IMR-90 (cell line): Measurements from ENCODE around the gene NTM. TPM values are rescaled to one million over a fixed set of nuclear protein-coding genes. Genes with fewer than 3 reads are reported as not detected.

Experiments
- ATAC-seq: fragments of 200-7000 bp; cut with Tn5 transposase; 2 replicates; pipeline ENCODE4 v1.9.1; 2020; ENCODE audit warnings: low read depth, mild to moderate bottlenecking, moderate library complexity
- BruUV-seq: library from RNA; stranded (reverse); fragments of 400-500 nt; replicated peaks from 2 replicates; lab custom pipeline; 2021; lab: Mats Ljungman, UMichigan
- CTCF ChIA-PET: fragments of 300-600 bp; formaldehyde crosslinking; extraction: SDS; loops from one replicate; lab custom pipeline; 2021; ENCODE audit warnings: antibody characterized with exemption; lab: Yijun Ruan, JAX
- POLR2A ChIA-PET: fragments of 300-600 bp; sonication (Branson Sonifier 250); formaldehyde crosslinking; loops from one replicate; lab custom pipeline; 2022; ENCODE audit warnings: antibody characterized with exemption; ENCODE audit not compliant: unreplicated experiment; lab: Charles Lee
- DNase-seq: peaks from one replicate; pipeline ENCODE4 v3.0.0; 2013
- H2AFZ ChIP-seq: replicated peaks from 2 replicates; pipeline ENCODE3; 2013; ENCODE audit warnings: low read length, mild to moderate bottlenecking; ENCODE audit not compliant: poor library complexity
- H2AK5ac ChIP-seq: 2 replicates; pipeline ENCODE4 v1.6.1; 2013; ENCODE audit warnings: low read depth, low read length, inconsistent platforms
- H2AK9ac ChIP-seq: replicated peaks from 2 replicates; pipeline ENCODE3; 2013; ENCODE audit warnings: mild to moderate bottlenecking, low read depth, low read length, moderate library complexity; ENCODE audit not compliant: poor library complexity
- H2BK120ac ChIP-seq: 2 replicates; pipeline ENCODE4 v1.6.1; 2013; ENCODE audit warnings: low read depth, low read length, inconsistent platforms
- H2BK15ac ChIP-seq: 3 replicates; pipeline ENCODE4 v1.6.1; 2013; ENCODE audit warnings: low read depth, low read length, inconsistent platforms
- H2BK20ac ChIP-seq: 2 replicates; pipeline ENCODE4 v1.6.1; 2013; ENCODE audit warnings: low read depth, mild to moderate bottlenecking, inconsistent platforms, low read length, moderate library complexity
- H2BK5ac ChIP-seq: 2 replicates; pipeline ENCODE4 v1.6.1; 2013; ENCODE audit warnings: mild to moderate bottlenecking, low read depth, low read length, inconsistent platforms; ENCODE audit not compliant: poor library complexity, severe bottlenecking
- H3K14ac ChIP-seq: replicated peaks from 2 replicates; pipeline ENCODE4 v1.6.1; 2013; ENCODE audit warnings: low read depth, low read length, inconsistent platforms
- H3K18ac ChIP-seq: 2 replicates; pipeline ENCODE4 v1.6.1; 2013; ENCODE audit warnings: low read depth, low read length, control low read depth
- H3K23ac ChIP-seq: 2 replicates; pipeline ENCODE4 v1.6.1; 2013; ENCODE audit warnings: low read depth, low read length, inconsistent platforms
- H3K27ac ChIP-seq: 2 replicates; pipeline ENCODE4 v1.5.1; 2013; ENCODE audit warnings: mild to moderate bottlenecking, control low read depth, low read length; ENCODE audit not compliant: insufficient read depth
- H3K27me3 ChIP-seq: 2 replicates; pipeline ENCODE4 v1.6.1; 2013; ENCODE audit warnings: low read length; ENCODE audit not compliant: control insufficient read depth, insufficient read depth
- H3K36me3 ChIP-seq: 2 replicates; pipeline ENCODE4 v1.6.1; 2013; ENCODE audit warnings: low read length, mixed read lengths; ENCODE audit not compliant: control insufficient read depth, insufficient read depth
- H3K4ac ChIP-seq: 2 replicates; pipeline ENCODE4 v1.6.1; 2013; ENCODE audit warnings: low read depth, low read length, inconsistent platforms
- H3K4me1 ChIP-seq: 2 replicates; pipeline ENCODE4 v1.6.1; 2013; ENCODE audit warnings: low read length, mixed read lengths; ENCODE audit not compliant: control insufficient read depth, insufficient read depth
- H3K4me2 ChIP-seq: 2 replicates; pipeline ENCODE4 v1.6.1; 2013; ENCODE audit warnings: low read depth, mild to moderate bottlenecking, control low read depth, low read length, moderate library complexity
- H3K4me3 ChIP-seq: 2 replicates; pipeline ENCODE4 v1.5.1; 2013; ENCODE audit warnings: low read depth, mild to moderate bottlenecking, control low read depth, low read length, moderate library complexity; ENCODE audit not compliant: insufficient read depth
- H3K56ac ChIP-seq: 2 replicates; pipeline ENCODE4 v1.6.1; 2013; ENCODE audit warnings: low read length, inconsistent platforms; ENCODE audit not compliant: insufficient read depth; ENCODE audit errors: extremely low read depth
- H3K79me1 ChIP-seq, 2 experiments: 2 replicates each; pipeline ENCODE4 v1.6.1; 2013; ENCODE audit warnings: low read length in 2 of 2, inconsistent platforms in 1 of 2, low read depth in 1 of 2
- H3K9ac ChIP-seq: 2 replicates; pipeline ENCODE4 v1.6.1; 2013; ENCODE audit warnings: low read depth, low read length, control low read depth
- H3K9me1 ChIP-seq: 2 replicates; pipeline ENCODE4 v1.6.1; 2013; ENCODE audit warnings: low read length, inconsistent platforms; ENCODE audit not compliant: insufficient read depth
- H3K9me3 ChIP-seq: 2 replicates; pipeline ENCODE4 v1.6.1; 2013; ENCODE audit warnings: low read length; ENCODE audit not compliant: control insufficient read depth, insufficient read depth
- H4K20me1 ChIP-seq: 2 replicates; pipeline ENCODE4 v1.6.1; 2013; ENCODE audit warnings: low read length, inconsistent platforms; ENCODE audit not compliant: insufficient read depth
- H4K5ac ChIP-seq: 2 replicates; pipeline ENCODE4 v1.6.1; 2013; ENCODE audit warnings: mild to moderate bottlenecking, low read depth, low read length, control low read depth
- H4K8ac ChIP-seq, 2 experiments: 2 replicates each; pipeline ENCODE4 v1.6.1; 2013; ENCODE audit warnings: low read depth in 2 of 2, low read length in 2 of 2, control low read depth in 1 of 2, inconsistent platforms in 1 of 2
- H4K91ac ChIP-seq: 2 replicates; pipeline ENCODE4 v1.6.1; 2013; ENCODE audit warnings: low read depth, low read length, inconsistent platforms; ENCODE audit not compliant: insufficient read depth
- CEBPB ChIP-seq: IDR thresholded peaks from 2 replicates; pipeline ENCODE4 v1.6.1; 2012; ENCODE audit warnings: low read depth, low read length, improper control_type of control experiment
- CTCF ChIP-seq: conservative IDR thresholded peaks from 2 replicates; pipeline ENCODE4 v1.5.1; 2012; ENCODE audit warnings: mild to moderate bottlenecking, low read depth, low read length, improper control_type of control experiment
- POLR2A ChIP-seq: IDR thresholded peaks from 2 replicates; pipeline ENCODE4 v1.6.1; 2012; ENCODE audit warnings: mild to moderate bottlenecking, low read depth, low read length
- RAD21 ChIP-seq: IDR thresholded peaks from 2 replicates; pipeline ENCODE4 v1.6.1; 2012; ENCODE audit warnings: low read length, improper control_type of control experiment
- SMC3 ChIP-seq: fragments of 150-350 bp; IDR thresholded peaks from 2 replicates; pipeline ENCODE4 v1.6.1; 2016; ENCODE audit warnings: low read depth, mild to moderate bottlenecking, antibody characterized with exemption, low read length, moderate library complexity
- WGBS, 2 experiments: methylation state at CpG; one replicate each; pipeline versions ENCODE4 v1.1.5 to v1.1.7; 2013; ENCODE audit warnings: missing lambda C conversion rate in 2 of 2; ENCODE audit not compliant: insufficient read length in 1 of 2; ENCODE audit errors: extremely low coverage in 2 of 2; 5-methylcytosine and 5-hydroxymethylcytosine counted together
- dilution Hi-C: fragments of 300-500 bp; cut with HindIII; formaldehyde crosslinking; loops from one replicate; pipeline ENCODE4 v1.14.3; 2018; ENCODE audit warnings: low sequenced_read_pairs; ENCODE audit not compliant: unreplicated experiment
- in situ Hi-C: fragments of 300-500 bp; cut with MboI; formaldehyde crosslinking; loops from 3 replicates; pipeline ENCODE4 v1.14.3; 2019; ENCODE audit warnings: low sequenced_read_pairs, inconsistent platforms, mixed read lengths
- intact Hi-C: fragments of 100-400 bp; cut with micrococcal nuclease; formaldehyde crosslinking; loops from 2 replicates; pipeline ENCODE4 v1.10.0; 2022
- polyA plus RNA-seq, 3 experiments: library from polyadenylated mRNA; depleted of rRNA; stranded (reverse); fragments of >200 nt; gene quantifications; 2 replicates each; pipeline ENCODE4 v1.2.3, GENCODE V29; 2012; ENCODE audit warnings: low replicate concordance in 1 of 3
- total RNA-seq: library from RNA; depleted of rRNA; stranded (reverse); fragments of >200 nt; gene quantifications from 2 replicates; pipeline ENCODE4 v1.2.3, GENCODE V29; 2012

NTM gene
- total and polyA plus RNA-seq, 2 of the 4 experiments (the other 2 are of a cell fraction): 19.5 to 25.5 TPM

- Histone ChIP-seq H3K18ac (peak overlapping the region; percentile 15; the same call in 1 of the 2 replicates), H3K4me2 (no peak overlapping the region), H4K8ac (peak overlapping the region in 1 of 2 experiments; percentile 49; a peak in 2 of 4 replicates), H2AK9ac (no peak overlapping the region), H3K27ac (no peak overlapping the region), H4K91ac (peak overlapping the region; percentile 77), H3K9me3 (no peaks in the 10 kb centered on the region), H3K27me3 (no peaks in the 10 kb centered on the region), H2BK20ac (peak overlapping the region; percentile 88), H3K9me1 (peaks cover 18% of the 10 kb centered on the region), H4K20me1 (no peaks in the 10 kb centered on the region), H3K4me1 (peaks cover 23% of the 10 kb centered on the region), H2BK120ac (peak overlapping the region; percentile 87), H4K5ac (peak overlapping the region; percentile 77; the same call in 1 of the 2 replicates), H2AK5ac (no peak overlapping the region), H3K56ac (no peak overlapping the region), H2BK5ac (peak overlapping the region; percentile 58), H3K4ac (peak overlapping the region; percentile 67), H3K23ac (no peak overlapping the region), H2AFZ (peak overlapping the region; percentile 55), H3K9ac (no peak overlapping the region), H3K4me3 (no peak overlapping the region), H3K14ac (peak overlapping the region; percentile 59; the same call in 1 of the 2 replicates), H2BK15ac (no peak overlapping the region; the same call in 2 of the 3 replicates), H3K79me1 (peaks cover 7 to 50% of the 10 kb centered on the region in 2 experiments; a peak in 3 of 4 replicates), H3K36me3 (no peaks in the 10 kb centered on the region)
- ChIA-PET CTCF (interaction anchor here (1.0 to 1.4 kb wide), 3 partner anchors 13 to 279 kb away, joined by 3 to 4 read pairs (median 4); no protein-coding TSS in a partner anchor), POLR2A (no interaction called here)
- in situ Hi-C loops: no loop called here
- DNase-seq (peak; percentile 73), ATAC-seq (0 out of 2 replicates have a peak, but pooled peaks have one; percentile 27)
- no CpG with 5 or more reads among the region's 4 CpGs for WGBS, 2 experiments
- intact Hi-C loops: loop anchor here (2.0 kb wide), 3 partner anchors 98 to 162 kb away; no protein-coding TSS in a partner anchor
- no peak for TF ChIP-seq CEBPB
- TF ChIP-seq RAD21: peak; percentile 47
- peak; percentile 47 for TF ChIP-seq SMC3
- TF ChIP-seq POLR2A: no peak
- peak; percentile 61 for TF ChIP-seq CTCF
- BruUV-seq: no TSS peak
- dilution Hi-C loops: no loop called here
These were observed 658.2 kb downstream of the NTM start for GRCh38 chr11:132028380-132029240.
